HG02763 (cell line): ENCODE results near the gene SNX5.

Experiments used
- ATAC-seq: cut with Tn5 transposase; IDR thresholded peaks from one replicate; pipeline ENCODE4 v1.9.1; 2021; ENCODE audit warnings: mild to moderate bottlenecking, moderate library complexity; ENCODE audit not compliant: unreplicated experiment

The SNX5 gene

GRCh38 chr20:17941087-17941825 is 27.3 kb downstream of the SNX5 start:
- no peak for ATAC-seq

- ATAC-seq: no peak
Observed at GRCh38 chr20:17940224-17940971, 28.2 kb downstream of the SNX5 start.

- ATAC-seq: no peak
Observed at GRCh38 chr20:17939622-17940223, 28.9 kb downstream of the SNX5 start.

- peak; percentile 68 for ATAC-seq
Observed at GRCh38 chr20:17938871-17939619, 29.5 kb downstream of the SNX5 start.

- ATAC-seq: no peak
Observed at GRCh38 chr20:17936761-17937732, 31.5 kb downstream of the SNX5 start.

- ATAC-seq: no peak
Observed at GRCh38 chr20:17936286-17936760, 32.3 kb downstream of the SNX5 start.

GRCh38 chr20:17935761-17936160 is 32.8 kb downstream of the SNX5 start:
- no peak for ATAC-seq

- ATAC-seq: no peak
Observed at GRCh38 chr20:17935186-17935585, 33.4 kb downstream of the SNX5 start.

GRCh38 chr20:17934141-17934862 is 34.3 kb downstream of the SNX5 start:
- no peak for ATAC-seq

GRCh38 chr20:17933711-17934110 is 34.9 kb downstream of the SNX5 start:
- ATAC-seq: no peak

GRCh38 chr20:17933121-17933520 is 35.5 kb downstream of the SNX5 start:
- no peak for ATAC-seq

GRCh38 chr20:17932396-17932795 is 36.2 kb downstream of the SNX5 start:
- ATAC-seq: no peak

- no peak for ATAC-seq
Observed at GRCh38 chr20:17931513-17931912, 37.1 kb downstream of the SNX5 start.

- ATAC-seq: no peak
Observed at GRCh38 chr20:17928633-17929311, 39.8 kb downstream of the SNX5 start.

- ATAC-seq: no peak
Observed at GRCh38 chr20:17928211-17928611, 40.4 kb downstream of the SNX5 start.

- no peak for ATAC-seq
Observed at GRCh38 chr20:17925940-17926300, 42.7 kb downstream of the SNX5 start.

GRCh38 chr20:17925141-17925939 is 43.3 kb downstream of the SNX5 start:
- ATAC-seq: no peak

GRCh38 chr20:17921774-17922173 is 46.8 kb downstream of the SNX5 start:
- ATAC-seq: no peak
